ENCODE results near the gene CHURC1. TPM values are rescaled to one million over a fixed set of nuclear protein-coding genes. Genes with fewer than 3 reads are reported as not detected.

CHURC1 gene
- polyA plus RNA-seq, 10 donors = 36.8 to 47.0 (median 41.9) TPM

- no peak for DNase-seq
These were observed 40.4 kb downstream of the CHURC1 start for GRCh38 chr14:64954491-64955240.

GRCh38 chr14:64955297-64955696, 41.0 kb downstream of the CHURC1 start:
- no peak for DNase-seq

GRCh38 chr14:64956697-64957406, 42.6 kb downstream of the CHURC1 start:
- DNase-seq = no peak

- DNase-seq = no peak
These were observed 43.9 kb downstream of the CHURC1 start for GRCh38 chr14:64958201-64958600.

- no peak for DNase-seq
These were observed 44.5 kb downstream of the CHURC1 start for GRCh38 chr14:64958743-64959142.

- DNase-seq = peak in 1 of 3 donors; percentile 20
These were observed 46.6 kb downstream of the CHURC1 start for GRCh38 chr14:64960762-64961276.

- DNase-seq = no peak
These were observed 49.4 kb downstream of the CHURC1 start for GRCh38 chr14:64963611-64964010.

GRCh38 chr14:64965356-64966000, 51.2 kb downstream of the CHURC1 start:
- DNase-seq = no peak

GRCh38 chr14:64966976-64967375, 52.7 kb downstream of the CHURC1 start:
- DNase-seq = no peak

- DNase-seq = no peak
These were observed 53.9 kb downstream of the CHURC1 start for GRCh38 chr14:64968167-64968566.

GRCh38 chr14:64968651-64969050, 54.4 kb downstream of the CHURC1 start:
- no peak for DNase-seq

GRCh38 chr14:64970041-64970440, 55.8 kb downstream of the CHURC1 start:
- DNase-seq = no peak

GRCh38 chr14:64970776-64971477, 56.7 kb downstream of the CHURC1 start:
- DNase-seq = peak in 2 of 3 donors; percentile 29 to 37

GRCh38 chr14:64971491-64971942, 57.3 kb downstream of the CHURC1 start:
- DNase-seq = peak in 1 of 3 donors; percentile 50

- DNase-seq = peak; percentile 30 to 74 (median 51)
These were observed 57.9 kb downstream of the CHURC1 start, which contains the start of gene RAB15 for GRCh38 chr14:64971943-64972791. Gene RAB15 (minus strand): TSS chr14:64972336. CDS start chr14:64972076, 260 bp downstream.

- DNase-seq = no peak
These were observed 58.8 kb downstream of the CHURC1 start for GRCh38 chr14:64973026-64973442.

GRCh38 chr14:64973826-64974225, 59.6 kb downstream of the CHURC1 start:
- no peak for DNase-seq

- DNase-seq = no peak
These were observed 60.3 kb downstream of the CHURC1 start for GRCh38 chr14:64974563-64974962.

GRCh38 chr14:64979336-64980074, 65.2 kb downstream of the CHURC1 start:
- no peak for DNase-seq
